IPS DF 4.7 (cell line): Measurements from ENCODE around the gene CAB39L.
"Not testable (repeated sequence)": the region's sequence is repeated elsewhere in the genome, so short reads cannot be mapped to it uniquely, and the experiment has no call there.

Source experiments
- DNase-seq: peaks from one replicate; pipeline ENCODE4 v3.0.0-alpha.2; 2013; ENCODE audit warnings: low spot score; ENCODE audit errors: extremely low read depth

Gene CAB39L

GRCh38 chr13:49311816-49312215 is 132.0 kb downstream of the CAB39L start:
- no peak for DNase-seq

- no peak for DNase-seq
These were observed 133.6 kb downstream of the CAB39L start for GRCh38 chr13:49310251-49310650.

- DNase-seq = no peak
These were observed 134.9 kb downstream of the CAB39L start for GRCh38 chr13:49308921-49309408.

GRCh38 chr13:49308097-49308875 is 135.6 kb downstream of the CAB39L start:
- no peak for DNase-seq

DNA sequence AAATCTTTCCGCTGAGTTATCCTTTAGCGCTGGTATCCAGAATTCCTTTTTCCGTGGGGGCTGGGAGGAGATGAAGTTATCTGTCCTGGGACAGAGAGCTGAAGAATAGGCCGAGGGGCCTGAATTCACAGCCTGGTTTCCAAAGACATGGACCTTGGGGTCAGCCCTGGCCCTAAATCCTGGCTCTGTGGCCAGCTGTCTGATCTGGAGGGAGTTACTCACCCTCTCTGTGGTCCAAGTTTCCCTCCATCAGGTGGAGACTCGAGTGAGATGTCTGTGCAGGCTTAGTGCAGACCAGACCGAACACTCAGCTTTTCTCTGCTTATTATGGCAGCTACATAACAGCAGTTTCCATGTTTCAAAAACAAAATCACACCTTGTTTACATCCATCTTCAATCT is 136.5 kb downstream of the CAB39L start:
- no peak for DNase-seq

DNA sequence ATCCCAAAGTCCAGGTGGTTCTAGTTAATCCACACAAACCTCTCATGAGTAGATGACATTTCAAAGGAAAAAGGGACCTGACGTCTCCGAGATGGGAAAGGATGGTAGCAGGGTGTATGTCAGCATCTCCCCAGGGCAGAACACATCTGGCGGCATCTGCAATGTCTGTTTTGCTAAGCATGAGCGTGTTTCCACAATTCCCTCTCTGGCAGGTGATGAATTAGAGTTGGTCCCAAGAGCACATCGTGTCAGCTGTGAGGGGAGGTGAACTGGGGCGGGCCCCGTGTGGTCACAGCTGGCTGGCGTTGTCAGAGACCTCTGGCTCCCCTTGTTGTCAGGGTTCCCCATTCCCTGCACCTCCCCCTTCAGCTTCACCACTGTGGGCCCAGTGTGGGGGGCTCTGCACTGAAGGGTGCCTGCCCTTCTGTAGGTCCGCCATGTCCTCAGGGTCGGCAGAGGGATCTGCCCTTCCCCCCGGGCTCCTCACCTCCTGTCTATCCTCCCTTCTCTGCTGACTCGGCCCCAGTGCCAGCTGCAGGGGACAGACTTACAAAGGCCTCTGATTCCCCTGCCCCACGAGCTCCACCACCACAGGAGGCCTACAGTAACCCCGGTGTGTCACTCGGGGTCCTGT is 138.0 kb downstream of the CAB39L start:
- no peak for DNase-seq

- DNase-seq = no peak
These were observed 138.8 kb downstream of the CAB39L start for GRCh38 chr13:49304763-49305700.

DNA sequence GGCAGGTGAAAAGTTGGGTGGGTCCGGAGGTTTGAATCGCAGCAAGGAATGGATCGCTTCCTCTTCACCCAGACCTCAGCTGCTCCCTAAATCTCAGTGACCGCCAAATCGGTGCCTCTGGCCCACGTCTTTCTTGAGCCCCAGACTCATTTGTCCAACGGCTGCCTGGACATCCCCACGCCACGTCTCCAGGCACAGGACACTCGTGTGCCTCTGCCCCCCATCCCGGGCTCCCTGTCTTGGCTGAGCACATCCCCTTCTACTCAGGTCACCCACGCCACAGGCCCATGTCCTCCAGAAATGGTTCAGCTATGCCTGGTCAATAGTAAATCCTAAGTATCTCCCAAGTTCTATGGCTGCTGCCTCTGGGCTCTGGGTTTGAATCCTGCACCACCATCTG is 139.5 kb downstream of the CAB39L start:
- no peak for DNase-seq

DNA sequence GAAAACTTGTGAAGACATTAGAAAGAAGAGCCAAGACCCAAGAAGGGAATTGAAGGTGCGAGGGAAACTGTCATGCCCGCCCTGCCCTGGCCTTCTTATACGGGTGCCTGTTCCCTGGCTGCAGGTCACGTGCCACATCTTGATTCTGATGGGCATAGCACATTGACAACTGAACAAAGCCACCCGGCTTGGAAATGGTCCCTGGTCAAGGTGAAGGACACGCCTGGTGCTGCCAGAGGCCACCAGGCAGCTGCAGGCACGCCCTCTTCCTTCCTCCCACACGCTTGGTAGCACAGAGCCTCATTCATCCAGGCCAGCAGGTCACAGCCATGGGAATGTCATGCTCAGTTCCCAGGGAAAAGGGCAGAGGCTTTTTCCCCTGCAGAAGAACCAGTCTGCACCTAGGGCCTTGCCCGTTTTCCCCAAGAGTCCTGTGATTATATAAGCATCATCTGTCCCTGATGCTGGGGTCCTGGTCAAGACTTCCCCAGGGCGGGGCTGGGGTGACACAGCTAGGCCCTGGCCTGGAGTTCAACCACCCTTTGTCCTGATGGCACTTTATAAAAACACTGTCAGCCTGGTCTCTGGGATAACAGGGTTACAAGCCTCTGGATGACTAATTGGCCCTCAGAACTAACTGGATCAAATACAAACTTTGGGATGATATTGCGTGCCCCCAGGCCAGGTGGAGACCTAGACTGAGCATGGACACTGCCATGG is 140.2 kb downstream of the CAB39L start:
- no peak for DNase-seq

- DNase-seq = no peak
These were observed 141.0 kb downstream of the CAB39L start for GRCh38 chr13:49302817-49303216.

GRCh38 chr13:49302222-49302621 is 141.6 kb downstream of the CAB39L start:
- DNase-seq = no peak

DNA sequence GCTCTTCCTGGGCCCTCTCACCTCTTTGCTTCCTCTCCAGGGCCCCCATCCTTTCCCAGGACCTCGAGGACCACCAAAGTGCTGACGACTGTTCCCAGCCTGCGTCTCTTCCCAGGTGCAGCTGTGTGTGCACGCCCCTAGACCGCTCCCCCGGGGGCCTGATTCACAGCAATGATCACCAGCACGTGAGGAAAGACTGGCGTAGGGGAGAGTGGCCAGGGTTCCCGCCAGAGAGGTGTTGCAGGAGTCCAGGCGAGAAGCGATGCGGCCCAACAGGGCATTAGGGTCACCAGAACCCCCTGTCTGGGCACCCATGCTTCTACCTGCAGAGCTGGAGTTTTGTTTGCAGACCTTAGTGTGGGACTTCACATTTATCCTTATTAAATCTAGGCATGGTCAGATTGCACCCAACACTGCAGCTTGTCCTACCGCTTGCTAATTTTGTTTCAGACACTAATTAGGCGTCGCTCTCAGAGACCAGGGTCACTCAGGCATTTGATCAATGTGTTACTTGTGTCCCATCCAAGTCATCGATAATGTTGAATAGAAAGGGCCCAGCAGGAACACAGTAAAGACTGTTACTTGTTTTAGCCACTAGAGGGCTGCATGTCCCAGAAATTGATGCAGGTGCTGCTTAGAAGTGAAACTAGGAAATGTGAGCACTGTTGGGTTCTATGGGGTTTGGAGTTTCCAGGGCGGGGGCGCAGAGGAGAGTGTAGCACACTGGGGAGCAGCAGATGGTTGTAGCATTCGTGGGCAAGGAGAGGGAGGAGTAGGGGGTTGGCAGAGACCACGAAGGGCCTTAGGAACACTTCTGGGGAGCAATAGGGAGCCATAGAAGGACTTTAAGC is 142.9 kb downstream of the CAB39L start:
- peak; percentile 33 for DNase-seq

DNA sequence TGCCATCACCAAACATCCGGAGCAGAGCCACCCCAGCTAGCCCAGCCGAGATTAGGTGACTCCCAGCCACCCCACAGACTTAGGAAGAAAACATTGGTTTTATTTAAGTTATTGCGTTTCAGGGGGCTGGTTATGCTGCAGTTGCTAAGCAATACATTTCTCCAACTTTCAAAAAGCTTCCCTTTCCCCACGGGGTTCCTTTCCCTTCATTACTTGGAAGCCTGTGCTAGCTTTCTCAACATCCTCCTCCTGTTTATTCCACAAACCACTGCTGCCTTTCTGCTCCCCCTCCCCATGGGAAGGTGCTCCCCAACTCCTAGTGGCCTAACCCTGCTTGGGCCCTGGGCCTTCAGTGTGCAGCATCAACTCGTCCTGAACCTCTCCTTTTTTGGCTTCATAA is 143.6 kb downstream of the CAB39L start:
- no peak for DNase-seq

DNA sequence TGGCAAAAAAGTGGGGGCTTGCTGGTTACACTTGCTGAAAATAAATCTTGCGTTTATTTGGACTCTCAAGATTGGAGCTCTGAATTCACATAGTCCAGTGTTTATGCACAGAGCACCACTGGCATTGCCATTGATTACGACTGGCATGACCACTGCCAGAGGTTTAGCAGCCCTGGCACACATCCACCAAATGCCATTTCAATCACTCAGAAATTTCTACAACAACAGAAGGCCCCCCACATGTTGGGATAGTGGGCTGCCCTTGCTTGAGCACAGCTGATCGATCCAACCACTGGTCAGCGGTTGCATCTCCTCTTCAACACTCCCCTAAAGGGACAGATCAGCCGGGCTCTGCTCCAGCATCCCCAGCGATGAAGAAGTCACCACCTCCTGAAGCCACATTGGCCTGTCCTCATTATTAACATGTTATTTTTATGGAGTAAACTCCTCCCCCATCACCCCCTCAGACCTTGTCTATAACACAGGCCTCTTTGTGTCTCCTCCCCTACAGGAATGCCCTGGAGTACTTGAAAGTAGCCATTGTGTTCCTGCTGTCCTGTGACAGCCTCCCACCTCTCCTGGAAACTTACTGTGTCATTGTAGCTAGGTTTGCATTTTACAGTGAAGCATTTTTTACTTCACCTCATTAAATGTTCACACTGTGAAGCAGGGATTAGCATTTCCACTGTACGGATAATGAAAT is 144.8 kb downstream of the CAB39L start:
- no peak for DNase-seq

GRCh38 chr13:49298416-49298815 is 145.4 kb downstream of the CAB39L start:
- no peak for DNase-seq

DNA sequence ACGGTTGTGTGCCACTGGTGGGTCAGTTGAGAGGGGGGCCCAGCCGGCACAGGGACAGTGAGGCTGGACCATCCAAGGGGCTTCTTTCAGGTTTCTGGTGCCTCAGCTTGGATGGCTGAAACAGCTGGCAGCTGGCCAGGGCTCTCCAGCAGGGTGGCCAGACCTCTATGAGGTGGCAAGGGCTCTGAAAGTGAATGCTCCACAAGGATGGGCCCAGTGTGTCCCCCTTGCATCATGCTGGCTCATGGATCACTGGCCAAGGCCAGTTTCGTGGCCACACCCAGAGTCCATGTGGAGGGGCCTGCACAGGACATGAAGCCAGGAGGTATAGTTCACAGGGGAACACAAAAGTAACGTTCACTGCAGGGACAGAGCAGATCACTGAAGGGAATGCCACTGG is 146.5 kb downstream of the CAB39L start:
- DNase-seq = no peak

- no peak for DNase-seq
These were observed 147.2 kb downstream of the CAB39L start for GRCh38 chr13:49296659-49297058.

- DNase-seq = no peak
These were observed 148.6 kb downstream of the CAB39L start for GRCh38 chr13:49295244-49295643.

DNA sequence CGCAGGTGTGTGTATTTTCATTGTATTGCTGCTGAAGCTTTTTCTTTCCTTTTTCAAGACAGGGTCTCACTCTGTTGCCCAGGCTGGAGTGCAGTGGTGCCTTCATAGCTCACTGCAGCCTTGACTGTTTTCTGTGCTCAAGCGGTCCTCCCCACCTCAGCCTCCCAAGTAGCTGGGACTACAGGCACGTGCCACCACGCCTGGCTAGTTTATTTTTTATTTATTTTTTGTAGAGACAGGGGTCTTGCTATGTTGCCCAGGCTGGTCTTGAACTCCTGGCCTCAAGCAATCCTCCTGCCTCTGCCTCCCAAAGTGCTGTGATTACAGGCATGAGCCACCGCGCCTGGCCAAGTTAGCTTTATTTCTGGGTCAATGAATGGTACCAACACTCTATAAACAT is 149.1 kb downstream of the CAB39L start:
- not testable (repeated sequence) for DNase-seq
